ENCODE measurements around the gene ATRN. TPM values are rescaled to one million over a fixed set of nuclear protein-coding genes. Genes with fewer than 3 reads are reported as not detected.
"Not testable (repeated sequence)": the region's sequence is repeated elsewhere in the genome, so short reads cannot be mapped to it uniquely, and the experiment has no call there.

ATRN gene
- total RNA-seq (2014; rRNA removed; shearing (Covaris generic)) = 18.1 and 27.8 TPM in 2 replicates

DNA sequence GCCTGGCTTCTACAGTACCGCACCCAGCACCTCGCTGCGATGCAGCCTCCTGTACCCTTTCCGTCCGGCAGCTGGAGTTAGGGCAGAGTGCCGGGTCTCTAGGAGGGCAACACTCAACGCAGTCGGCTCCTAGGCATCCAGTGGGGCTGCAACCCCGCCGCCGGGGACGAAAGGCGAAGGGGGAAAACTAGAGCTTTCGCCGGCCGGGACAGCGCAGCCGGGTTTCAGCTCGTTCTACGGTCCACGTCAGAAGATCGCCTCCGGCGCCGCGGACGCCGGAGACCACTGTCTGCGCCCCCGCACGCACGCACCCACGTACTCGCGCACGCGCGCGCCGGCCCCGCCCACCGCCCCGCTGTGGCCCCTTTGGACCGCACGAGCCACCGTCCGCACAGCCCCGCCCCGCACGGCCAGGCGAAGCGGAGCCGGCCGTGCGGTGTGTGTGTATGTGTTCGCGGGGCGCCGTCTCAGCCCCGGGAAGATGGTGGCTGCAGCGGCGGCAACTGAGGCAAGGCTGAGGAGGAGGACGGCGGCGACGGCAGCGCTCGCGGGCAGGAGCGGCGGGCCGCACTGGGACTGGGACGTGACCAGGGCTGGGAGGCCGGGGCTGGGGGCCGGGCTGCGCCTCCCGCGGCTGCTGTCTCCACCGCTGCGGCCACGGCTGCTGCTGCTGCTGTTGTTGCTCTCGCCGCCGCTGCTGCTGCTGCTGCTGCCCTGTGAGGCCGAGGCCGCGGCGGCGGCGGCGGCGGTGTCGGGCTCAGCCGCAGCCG is at the start of gene ATRN:
ATRN (plus strand) TSS at position 392 of the 770 bp plus-strand sequence; CDS start at position 482, 90 bp downstream.
- Histone ChIP-seq H3K27ac (peak within 1 kb of the TSS; percentile 42), H3K4me1 (replicated peaks) (peaks cover 16% of the 10 kb centered on the region), H3K9me3 (replicated peaks) (no peaks in the 10 kb centered on the region), H3K4me3 (peak within 1 kb of the TSS; percentile 98), H3K36me3 (peaks cover 6% of the 10 kb centered on the region), H3K27me3 (replicated peaks) (no peaks in the 10 kb centered on the region; the same call in none of the 2 replicates)
- DNase-seq (ENCODE audit: low read depth in 1 of 2, low spot score in 2 of 2) = peak; percentile 89 to 93

GRCh38 chr20:3421985-3422384 is 48.8 kb upstream of the ATRN start:
- no peak for DNase-seq (ENCODE audit: low read depth in 1 of 2, low spot score in 2 of 2)
- Histone ChIP-seq H3K4me3 (no peak overlapping the region), H3K36me3 (no peaks in the 10 kb centered on the region), H3K27ac (no peak overlapping the region), H3K27me3 (replicated peaks) (no peaks in the 10 kb centered on the region), H3K4me1 (replicated peaks) (no peaks in the 10 kb centered on the region), H3K9me3 (replicated peaks) (no peaks in the 10 kb centered on the region)

- DNase-seq (ENCODE audit: low read depth in 1 of 2, low spot score in 2 of 2) = no peak
- H3K27ac ChIP-seq = no peak overlapping the region
- H3K4me3 ChIP-seq = no peak overlapping the region
- no peaks in the 10 kb centered on the region for H3K27me3 ChIP-seq (replicated peaks)
- no peaks in the 10 kb centered on the region for H3K4me1 ChIP-seq (replicated peaks)
- H3K9me3 ChIP-seq (replicated peaks) = no peaks in the 10 kb centered on the region
- no peaks in the 10 kb centered on the region for H3K36me3 ChIP-seq
These were observed 47.7 kb upstream of the ATRN start for GRCh38 chr20:3423126-3423525.

GRCh38 chr20:3426766-3427165 is 44.1 kb upstream of the ATRN start:
- not testable (repeated sequence) for H3K27ac ChIP-seq; H3K4me1 ChIP-seq (replicated peaks); H3K36me3 ChIP-seq; H3K27me3 ChIP-seq (replicated peaks); DNase-seq (ENCODE audit: low read depth in 1 of 2, low spot score in 2 of 2); H3K9me3 ChIP-seq (replicated peaks); H3K4me3 ChIP-seq

DNA sequence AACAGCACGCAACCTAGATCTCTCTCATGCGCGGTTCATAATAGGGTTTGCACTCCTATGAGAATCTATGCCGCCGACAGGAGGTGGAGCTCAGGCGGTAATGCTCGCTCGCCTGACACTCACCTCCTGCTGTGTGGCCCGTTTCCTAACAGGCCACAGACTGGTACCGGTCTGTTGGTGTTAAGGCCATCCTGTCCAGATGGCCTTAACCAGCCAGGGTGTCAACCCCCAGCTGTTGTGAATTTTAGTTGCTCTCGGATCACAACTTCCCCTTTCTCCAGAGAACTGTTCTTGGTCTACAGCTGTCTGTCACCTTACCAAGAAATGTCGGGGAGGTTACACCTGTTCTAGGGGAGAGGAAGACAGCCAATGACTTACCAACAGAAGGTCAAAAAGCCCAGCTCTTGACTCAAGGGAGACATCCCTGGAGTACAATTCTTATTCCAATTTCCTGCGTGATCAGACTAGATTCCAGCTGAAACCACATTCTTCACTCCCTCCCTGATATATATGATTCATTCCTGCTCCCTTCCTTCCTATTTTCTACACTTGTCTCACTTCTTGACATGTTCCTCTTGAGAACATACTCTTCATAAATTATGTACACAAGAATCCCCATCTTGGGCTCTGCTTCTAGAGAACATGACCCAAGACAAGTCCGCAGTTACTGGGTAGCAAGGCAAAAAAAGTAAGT is 40.3 kb upstream of the ATRN start:
- DNase-seq (ENCODE audit: low read depth in 1 of 2, low spot score in 2 of 2) = no peak
- H3K4me3 ChIP-seq = no peak overlapping the region
- H3K27ac ChIP-seq = no peak overlapping the region
- H3K4me1 ChIP-seq (replicated peaks) = no peaks in the 10 kb centered on the region
- no peaks in the 10 kb centered on the region for H3K9me3 ChIP-seq (replicated peaks)
- no peaks in the 10 kb centered on the region for H3K27me3 ChIP-seq (replicated peaks)
- H3K36me3 ChIP-seq = no peaks in the 10 kb centered on the region

- no peak for DNase-seq (ENCODE audit: low read depth in 1 of 2, low spot score in 2 of 2)
- Histone ChIP-seq H3K9me3 (replicated peaks) (no peaks in the 10 kb centered on the region), H3K27ac (no peak overlapping the region), H3K36me3 (no peaks in the 10 kb centered on the region), H3K4me3 (no peak overlapping the region), H3K4me1 (replicated peaks) (no peaks in the 10 kb centered on the region), H3K27me3 (replicated peaks) (no peaks in the 10 kb centered on the region)
These were observed 39.7 kb upstream of the ATRN start for GRCh38 chr20:3431109-3431508.

GRCh38 chr20:3432844-3433243 is 38.0 kb upstream of the ATRN start:
- Histone ChIP-seq H3K4me3 (no peak overlapping the region), H3K9me3 (replicated peaks) (no peaks in the 10 kb centered on the region), H3K27me3 (replicated peaks) (no peaks in the 10 kb centered on the region), H3K36me3 (no peaks in the 10 kb centered on the region), H3K4me1 (replicated peaks) (no peaks in the 10 kb centered on the region), H3K27ac (no peak overlapping the region)
- DNase-seq (ENCODE audit: low read depth in 1 of 2, low spot score in 2 of 2) = no peak

DNA sequence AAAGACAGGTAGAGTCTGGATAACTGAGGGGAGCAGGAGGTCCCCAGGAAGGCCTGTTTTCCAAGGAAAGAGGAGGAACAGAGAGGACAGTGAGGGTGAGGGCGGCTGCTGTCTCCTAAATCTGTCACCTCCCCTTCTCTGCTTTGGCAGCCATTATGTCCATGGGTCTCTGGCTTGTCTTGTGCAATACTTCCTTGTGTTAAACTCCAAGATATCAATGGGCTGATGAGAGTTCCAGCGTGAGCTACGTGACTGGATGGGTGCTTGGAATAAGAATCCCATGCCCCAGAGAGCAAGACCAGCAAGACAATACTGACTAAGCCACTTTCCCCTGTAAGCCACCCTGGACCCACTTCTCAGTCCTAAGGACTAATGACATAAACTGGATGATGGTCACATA is 37.1 kb upstream of the ATRN start:
- H3K9me3 ChIP-seq (replicated peaks) = no peaks in the 10 kb centered on the region
- H3K27ac ChIP-seq = no peak overlapping the region
- DNase-seq (ENCODE audit: low read depth in 1 of 2, low spot score in 2 of 2) = no peak
- no peaks in the 10 kb centered on the region for H3K27me3 ChIP-seq (replicated peaks)
- no peaks in the 10 kb centered on the region for H3K36me3 ChIP-seq
- no peaks in the 10 kb centered on the region for H3K4me1 ChIP-seq (replicated peaks)
- no peak overlapping the region for H3K4me3 ChIP-seq

DNA sequence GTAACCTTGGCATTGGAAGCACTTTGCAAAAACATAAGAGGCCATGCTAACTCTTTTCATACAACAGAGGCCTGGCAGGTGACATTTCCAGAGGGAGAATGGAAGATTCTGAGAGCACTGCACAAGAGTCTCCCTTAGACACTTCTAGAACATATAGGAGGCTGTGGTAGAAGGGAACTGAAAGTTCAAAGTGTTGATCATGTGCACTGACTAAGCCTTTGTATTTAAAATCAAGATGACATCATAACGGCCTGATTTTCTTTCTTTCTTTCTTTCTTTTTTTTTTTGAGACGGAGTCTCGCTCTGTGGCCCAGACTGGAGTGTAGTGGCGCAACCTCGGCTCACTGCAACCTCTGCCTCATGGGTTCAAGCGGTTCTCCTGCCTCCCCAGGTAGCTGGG is 36.6 kb upstream of the ATRN start:
- Histone ChIP-seq H3K9me3 (replicated peaks) (no peaks in the 10 kb centered on the region), H3K4me3 (no peak overlapping the region), H3K36me3 (no peaks in the 10 kb centered on the region), H3K4me1 (replicated peaks) (no peaks in the 10 kb centered on the region), H3K27me3 (replicated peaks) (no peaks in the 10 kb centered on the region), H3K27ac (no peak overlapping the region)
- no peak for DNase-seq (ENCODE audit: low read depth in 1 of 2, low spot score in 2 of 2)

DNA sequence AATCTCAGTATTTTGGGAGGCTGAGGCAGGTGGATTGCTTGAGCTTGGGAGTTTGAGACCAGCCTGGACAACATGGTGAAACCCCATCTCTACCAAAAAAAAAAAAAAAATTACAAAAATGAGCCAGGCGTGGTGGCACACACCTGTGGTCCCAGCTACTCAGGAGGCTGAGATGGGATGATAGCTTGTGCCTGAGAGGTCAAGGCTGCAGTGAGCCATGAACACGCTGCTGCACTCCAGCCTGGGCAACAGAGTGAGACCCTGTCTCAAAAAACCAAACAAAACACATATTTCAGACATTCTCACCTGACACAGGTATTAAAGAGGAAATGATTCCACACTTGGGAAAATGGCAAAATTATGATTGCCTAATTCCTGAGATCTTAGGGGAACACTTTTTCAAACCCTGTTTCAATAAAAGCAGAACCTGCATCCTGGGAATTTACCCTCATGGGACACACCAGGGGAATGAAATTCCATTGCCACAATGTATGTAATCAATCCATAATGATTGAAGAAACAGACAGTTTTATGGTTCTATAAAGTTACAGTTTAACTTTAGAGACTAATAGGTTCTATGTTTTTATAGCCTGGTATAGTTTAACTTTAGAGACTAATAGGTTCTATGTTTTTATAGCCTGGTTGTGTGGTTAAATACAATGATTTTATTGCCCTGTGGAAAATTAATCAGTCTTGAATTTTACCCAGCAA is 33.8 kb upstream of the ATRN start:
- Histone ChIP-seq H3K9me3 (replicated peaks) (no peaks in the 10 kb centered on the region), H3K4me1 (replicated peaks) (no peaks in the 10 kb centered on the region), H3K36me3 (no peaks in the 10 kb centered on the region), H3K27ac (no peak overlapping the region), H3K27me3 (replicated peaks) (no peaks in the 10 kb centered on the region), H3K4me3 (no peak overlapping the region)
- no peak for DNase-seq (ENCODE audit: low read depth in 1 of 2, low spot score in 2 of 2)

DNA sequence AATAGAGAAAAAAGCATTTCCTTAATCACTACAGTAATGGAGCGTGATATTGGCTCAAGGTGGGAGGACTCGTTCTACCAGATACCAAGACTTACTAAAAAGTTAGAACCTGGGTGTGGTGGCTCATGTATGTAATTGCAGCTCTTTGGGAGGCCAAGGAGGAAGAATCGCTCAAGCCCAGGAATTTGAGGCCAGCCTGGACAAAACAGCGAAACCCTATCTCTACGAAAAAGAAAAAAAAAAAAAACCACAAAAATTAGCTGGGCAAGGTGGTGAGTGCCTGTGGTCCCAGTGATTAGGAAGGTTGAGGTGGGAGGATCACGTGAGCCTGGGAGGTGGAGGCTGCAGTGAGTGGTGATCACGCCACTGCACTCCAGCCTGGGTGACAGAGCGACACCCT is 24.0 kb upstream of the ATRN start:
- Histone ChIP-seq H3K27ac (no peak overlapping the region), H3K36me3 (no peaks in the 10 kb centered on the region), H3K9me3 (replicated peaks) (no peaks in the 10 kb centered on the region), H3K4me3 (no peak overlapping the region), H3K4me1 (replicated peaks) (no peaks in the 10 kb centered on the region), H3K27me3 (replicated peaks) (peaks cover 22% of the 10 kb centered on the region)
- no peak for DNase-seq (ENCODE audit: low read depth in 1 of 2, low spot score in 2 of 2)

GRCh38 chr20:3447321-3447720 is 23.5 kb upstream of the ATRN start:
- Histone ChIP-seq H3K4me1 (replicated peaks) (no peaks in the 10 kb centered on the region), H3K27ac (no peak overlapping the region), H3K4me3 (no peak overlapping the region), H3K36me3 (no peaks in the 10 kb centered on the region), H3K9me3 (replicated peaks) (no peaks in the 10 kb centered on the region), H3K27me3 (replicated peaks) (peaks cover 21% of the 10 kb centered on the region)
- no peak for DNase-seq (ENCODE audit: low read depth in 1 of 2, low spot score in 2 of 2)

DNA sequence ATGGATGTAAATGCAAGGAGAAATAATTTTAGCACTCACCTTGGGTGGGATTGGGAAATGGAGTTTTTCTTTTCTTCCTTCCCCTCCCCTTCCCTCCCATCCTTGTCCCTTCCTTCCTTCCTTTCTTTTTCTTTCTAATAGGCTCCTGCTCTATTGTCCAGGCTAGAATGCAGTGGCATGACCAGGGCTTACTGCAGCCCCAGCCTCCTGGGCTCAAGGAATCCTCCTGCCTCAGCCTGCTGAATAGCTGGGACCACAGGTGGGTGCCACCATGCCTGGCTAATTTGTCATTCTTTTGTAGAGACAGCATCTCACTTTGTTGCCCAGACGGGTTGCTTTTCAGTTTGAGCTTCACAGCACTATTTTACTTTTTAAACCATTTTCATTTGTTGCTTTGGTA is 21.5 kb upstream of the ATRN start:
- no peak for DNase-seq (ENCODE audit: low read depth in 1 of 2, low spot score in 2 of 2)
- Histone ChIP-seq H3K4me1 (replicated peaks) (0 out of 2 replicates have a peak, but pooled peaks cover 3% of the 10 kb centered on the region), H3K36me3 (no peaks in the 10 kb centered on the region), H3K27me3 (replicated peaks) (peaks cover 18% of the 10 kb centered on the region), H3K27ac (no peak overlapping the region), H3K4me3 (no peak overlapping the region), H3K9me3 (replicated peaks) (no peaks in the 10 kb centered on the region)

DNA sequence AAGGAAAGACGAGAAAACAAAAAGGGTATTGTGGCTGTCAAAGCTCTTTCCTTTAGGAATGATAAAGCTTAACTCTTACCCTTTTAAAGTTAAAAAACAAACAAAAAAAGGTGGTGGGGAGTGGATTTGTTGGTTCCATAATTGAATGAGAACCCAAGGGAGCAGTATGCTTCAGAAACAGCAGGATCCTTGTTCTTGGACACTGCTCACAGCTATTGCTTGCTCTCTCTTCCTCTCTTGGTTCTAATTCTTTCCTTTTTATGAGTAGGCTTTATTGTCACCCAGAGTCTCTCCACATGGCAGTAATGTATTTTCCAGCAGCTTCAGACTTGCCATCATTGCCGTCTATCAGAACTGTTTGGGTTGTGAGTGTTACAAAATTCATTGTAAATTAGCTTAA is 18.7 kb upstream of the ATRN start:
- H3K4me3 ChIP-seq = no peak overlapping the region
- DNase-seq (ENCODE audit: low read depth in 1 of 2, low spot score in 2 of 2) = no peak
- H3K4me1 ChIP-seq (replicated peaks) = 0 out of 2 replicates have a peak, but pooled peaks cover 3% of the 10 kb centered on the region
- H3K9me3 ChIP-seq (replicated peaks) = no peaks in the 10 kb centered on the region
- H3K27me3 ChIP-seq (replicated peaks) = peaks cover 8% of the 10 kb centered on the region
- no peaks in the 10 kb centered on the region for H3K36me3 ChIP-seq
- no peak overlapping the region for H3K27ac ChIP-seq

Measured in SJSA1 (cell line).